K562 (cell line): ENCODE data around the gene ZNF331.

Experiments
- EZH2 ChIP-seq: IDR thresholded peaks from 2 replicates; pipeline ENCODE4 v1.6.1; 2012; ENCODE audit warnings: low read depth, mild to moderate bottlenecking, inconsistent platforms, low read length, borderline replicate concordance
- GABPB1 ChIP-seq: sonication (generic); formaldehyde crosslinking; IDR thresholded peaks from 2 replicates; pipeline ENCODE4 v1.8.0; 2022; ENCODE audit warnings: mild to moderate bottlenecking, missing genetic modification reagents
- MEIS2 ChIP-seq: fragments of 450-650 bp; IDR thresholded peaks from 2 replicates; pipeline ENCODE4 v1.6.1; 2014; ENCODE audit warnings: mild to moderate bottlenecking; ENCODE audit not compliant: partially characterized antibody
- MTF1 ChIP-seq: fragments of 250-450 bp; sonication (Bioruptor Pico); IDR thresholded peaks from 2 replicates; pipeline ENCODE4 v1.9.0; 2021; ENCODE audit warnings: moderate library complexity, mild to moderate bottlenecking, inconsistent platforms, borderline replicate concordance
- POLR2AphosphoS2 ChIP-seq: IDR thresholded peaks from 2 replicates; pipeline ENCODE4 v1.6.1; 2012; ENCODE audit warnings: low read length, improper control_type of control experiment
- POU5F1 ChIP-seq: fragments of 150-350 bp; IDR thresholded peaks from 2 replicates; pipeline ENCODE4 v1.6.1; 2014; ENCODE audit warnings: borderline replicate concordance, low read length, low read depth, mild to moderate bottlenecking; ENCODE audit not compliant: partially characterized antibody
- RAD21 ChIP-seq, 2 experiments: fragments of 250-450 bp in 1 of 2; fragments of 450-650 bp in 1 of 2; sonication (Bioruptor Pico) in 1 of 2; formaldehyde crosslinking in 1 of 2; IDR thresholded peaks in 1 of 2; conservative IDR thresholded peaks in 1 of 2; 2 replicates each; pipeline versions ENCODE4 v1.4.0 to v1.8.0; 2020 to 2022; ENCODE audit warnings: mild to moderate bottlenecking in 2 of 2, moderate library complexity in 1 of 2
- SMARCA5 ChIP-seq: fragments of 450-650 bp; IDR thresholded peaks from 2 replicates; pipeline ENCODE4 v1.6.1; 2016
- SRF ChIP-seq, 2 experiments: fragments of 250-450, 450-650 bp in 1 of 2; sonication (Bioruptor Pico) in 1 of 2; sonication (generic) in 1 of 2; formaldehyde crosslinking; IDR thresholded peaks; 2 replicates each; pipeline versions ENCODE4 v1.5.0 to v1.5.1; 2020 to 2022; ENCODE audit warnings: mild to moderate bottlenecking in 1 of 2, missing genetic modification reagents in 1 of 2
- ZNF507 ChIP-seq: conservative IDR thresholded peaks from 2 replicates; pipeline ENCODE4 v1.6.1; 2017; ENCODE audit warnings: missing genetic modification characterization, missing compliant biosample characterization
- TF ChIP-seq, protein P1 (sequence below), 3 experiments: IDR thresholded peaks in 2 of 3; conservative IDR thresholded peaks in 1 of 3; 2 replicates each; pipeline ENCODE4 v1.5.1; 2011 to 2012; ENCODE audit warnings: low read length in 3 of 3, mild to moderate bottlenecking in 3 of 3, control low read depth in 2 of 3, improper control_type of control experiment in 1 of 3, inconsistent platforms in 1 of 3, low read depth in 1 of 3, mixed read lengths in 1 of 3, moderate library complexity in 1 of 3; ENCODE audit not compliant: insufficient read depth in 2 of 3
- TF ChIP-seq, protein P2 (sequence below): sonication (generic); formaldehyde crosslinking; IDR thresholded peaks from 2 replicates; pipeline ENCODE4 v1.8.0; 2022; ENCODE audit warnings: mild to moderate bottlenecking, missing genetic modification reagents

DNA sequence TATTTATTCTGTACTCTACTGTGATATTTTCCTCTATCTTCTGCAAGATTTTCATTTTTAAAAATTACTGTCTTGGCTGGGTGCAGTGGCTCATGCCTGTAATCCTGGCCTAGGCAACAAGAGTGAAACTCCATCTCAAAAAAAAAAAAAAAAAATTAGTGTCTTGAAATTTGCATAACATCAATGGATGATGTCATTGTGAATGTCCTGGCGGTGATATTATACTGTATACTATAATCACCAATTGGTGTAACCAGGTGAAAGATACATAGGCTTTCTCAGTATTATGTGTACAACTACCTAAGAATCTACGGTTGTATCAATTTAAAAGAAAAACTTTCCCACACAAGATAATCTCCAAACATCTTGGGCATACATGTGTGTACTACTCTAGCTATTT lies 15.2 kb downstream of the ZNF331 start:
- TF ChIP-seq GABPB1 (CRISPR knock-in tag) (no peak), SMARCA5 (no peak), MTF1 (no peak), MEIS2 (no peak), POU5F1 (no peak), POLR2AphosphoS2 (no peak), RAD21 (CRISPR knock-in tag; conservative IDR thresholded peaks at IDR 0.05 in 1 of 2, IDR thresholded peaks at IDR 0.05 in 1 of 2) (no peak), EZH2 (no peak), SRF (CRISPR knock-in tag; IDR thresholded peaks at IDR 0.05) (no peak), ZNF507 (tag) (no peak)
- TF ChIP-seq, protein P1, sequence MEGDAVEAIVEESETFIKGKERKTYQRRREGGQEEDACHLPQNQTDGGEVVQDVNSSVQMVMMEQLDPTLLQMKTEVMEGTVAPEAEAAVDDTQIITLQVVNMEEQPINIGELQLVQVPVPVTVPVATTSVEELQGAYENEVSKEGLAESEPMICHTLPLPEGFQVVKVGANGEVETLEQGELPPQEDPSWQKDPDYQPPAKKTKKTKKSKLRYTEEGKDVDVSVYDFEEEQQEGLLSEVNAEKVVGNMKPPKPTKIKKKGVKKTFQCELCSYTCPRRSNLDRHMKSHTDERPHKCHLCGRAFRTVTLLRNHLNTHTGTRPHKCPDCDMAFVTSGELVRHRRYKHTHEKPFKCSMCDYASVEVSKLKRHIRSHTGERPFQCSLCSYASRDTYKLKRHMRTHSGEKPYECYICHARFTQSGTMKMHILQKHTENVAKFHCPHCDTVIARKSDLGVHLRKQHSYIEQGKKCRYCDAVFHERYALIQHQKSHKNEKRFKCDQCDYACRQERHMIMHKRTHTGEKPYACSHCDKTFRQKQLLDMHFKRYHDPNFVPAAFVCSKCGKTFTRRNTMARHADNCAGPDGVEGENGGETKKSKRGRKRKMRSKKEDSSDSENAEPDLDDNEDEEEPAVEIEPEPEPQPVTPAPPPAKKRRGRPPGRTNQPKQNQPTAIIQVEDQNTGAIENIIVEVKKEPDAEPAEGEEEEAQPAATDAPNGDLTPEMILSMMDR (IDR thresholded peaks at IDR 0.05 in 2 of 3, conservative IDR thresholded peaks at IDR 0.05 in 1 of 3; ENCODE audit: insufficient read depth in 2 of 3, low read depth in 1 of 3, low read length in 3 of 3), result no peak
- TF ChIP-seq, protein P2, sequence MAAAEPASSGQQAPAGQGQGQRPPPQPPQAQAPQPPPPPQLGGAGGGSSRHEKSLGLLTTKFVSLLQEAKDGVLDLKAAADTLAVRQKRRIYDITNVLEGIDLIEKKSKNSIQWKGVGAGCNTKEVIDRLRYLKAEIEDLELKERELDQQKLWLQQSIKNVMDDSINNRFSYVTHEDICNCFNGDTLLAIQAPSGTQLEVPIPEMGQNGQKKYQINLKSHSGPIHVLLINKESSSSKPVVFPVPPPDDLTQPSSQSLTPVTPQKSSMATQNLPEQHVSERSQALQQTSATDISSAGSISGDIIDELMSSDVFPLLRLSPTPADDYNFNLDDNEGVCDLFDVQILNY (CRISPR knock-in tag), result no peak
